H1 (cell line): ENCODE measurements around the gene UQCC5. TPM values are rescaled to one million over a fixed set of nuclear protein-coding genes. Genes with fewer than 3 reads are reported as not detected.

Experiments
- CEBPB ChIP-seq: IDR thresholded peaks from 2 replicates; pipeline ENCODE4 v1.6.1; 2012; ENCODE audit warnings: low read depth, low read length
- KDM1A ChIP-seq: fragments of 200-600, 300-600 bp; sonication (generic); IDR thresholded peaks from 2 replicates; pipeline ENCODE4 v1.7.1; 2016; ENCODE audit warnings: mild to moderate bottlenecking, low read length, borderline replicate concordance
- NANOG ChIP-seq: IDR thresholded peaks from 2 replicates; pipeline ENCODE4 v1.6.1; 2011; ENCODE audit warnings: low read length, low read depth, mild to moderate bottlenecking, inconsistent platforms; ENCODE audit not compliant: insufficient read depth, poor library complexity, severe bottlenecking
- POLR2A ChIP-seq, 2 experiments: IDR thresholded peaks; 1 replicate in 1 of 2; 2 replicates in 1 of 2; pipeline ENCODE4 v1.6.1; 2011; ENCODE audit warnings: low read depth in 2 of 2, low read length in 2 of 2, mild to moderate bottlenecking in 2 of 2; ENCODE audit errors: control extremely low read depth in 1 of 2
- SIX5 ChIP-seq: IDR thresholded peaks from 2 replicates; pipeline ENCODE4 v1.6.1; 2011; ENCODE audit warnings: mild to moderate bottlenecking, low read depth, low read length
- SP2 ChIP-seq: IDR thresholded peaks from 2 replicates; pipeline ENCODE4 v1.6.1; 2012; ENCODE audit warnings: mild to moderate bottlenecking, low read length, inconsistent platforms
- polyA plus RNA-seq, 7 experiments: library from polyadenylated mRNA; depleted of rRNA in 3 of 7; stranded (reverse) in 5 of 7; unstranded in 2 of 7; fragments of >200 nt in 5 of 7; fragments of 200-250 nt in 2 of 7; gene quantifications; 1 replicate in 5 of 7; 2 replicates in 1 of 7; 4 replicates in 1 of 7; pipeline versions ENCODE4 v1.2.1 to v1.2.3, GENCODE V29; 2011 to 2013; ENCODE audit warnings: missing spikeins in 2 of 7, mixed read lengths in 2 of 7
- total RNA-seq: library from RNA; stranded (reverse); fragmentation: NEBNext Ultra II Directional; extraction: Animal tissue kit (Norgen Biotek cat#: 25700); gene quantifications from 2 replicates; pipeline ENCODE4 v1.2.1, GENCODE V29; 2021

Gene UQCC5
- total and polyA plus RNA-seq, 2 of the 8 experiments (the other 6 are each of a cell fraction or from before 2014, with no cell fraction given) = 35.0 to 37.7 TPM

DNA sequence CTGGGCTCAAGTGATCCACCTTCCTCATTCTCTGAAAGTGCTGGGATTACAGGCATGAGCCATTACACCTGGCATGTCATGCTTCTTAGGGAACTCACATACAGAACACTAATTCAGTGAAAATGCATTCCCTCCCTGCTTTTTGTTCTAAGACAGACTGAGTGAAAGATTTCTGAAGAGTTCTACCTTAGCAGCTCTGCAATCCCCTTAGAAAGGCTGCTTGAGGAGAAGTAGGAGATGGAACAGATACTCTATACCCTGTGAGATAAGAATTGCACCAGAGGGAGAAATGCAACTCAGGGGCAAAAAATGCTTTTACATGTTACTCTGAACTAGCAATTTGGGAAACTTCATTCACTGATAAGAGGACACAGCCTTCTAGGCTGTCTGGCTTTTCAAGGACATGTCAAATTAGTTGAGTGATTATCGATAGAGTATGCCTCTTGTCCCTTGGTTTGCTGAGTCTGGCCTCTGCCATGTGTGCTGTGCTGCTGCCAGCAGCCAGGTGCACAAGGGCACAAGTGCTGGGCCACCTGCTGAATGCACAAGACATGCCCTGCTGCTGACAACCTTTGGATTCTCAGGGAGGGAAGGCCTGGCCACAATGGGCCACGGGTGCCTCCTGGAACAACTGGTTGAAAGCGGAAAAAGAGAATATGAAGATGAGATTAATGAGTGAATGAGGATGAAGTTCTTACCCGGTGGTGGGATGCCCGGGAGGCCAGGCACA is 17.8 kb downstream of the UQCC5 start (continued):
- TF ChIP-seq SIX5 (no peak), NANOG (no peak), SP2 (no peak), CEBPB (no peak), KDM1A (no peak), POLR2A (IDR thresholded peaks at IDR 0.05; ENCODE audit: control extremely low read depth in 1 of 2, low read depth in 2 of 2, low read length in 2 of 2) (no peak)
